ENCODE measurements around the gene HAUS7. TPM values are rescaled to one million over a fixed set of nuclear protein-coding genes. Genes with fewer than 3 reads are reported as not detected.
A peak's percentile ranks its signal among the peaks of the same experiment; 100 is the strongest.

Gene HAUS7
- total RNA-seq, 1 donor = 10.8 TPM

DNA sequence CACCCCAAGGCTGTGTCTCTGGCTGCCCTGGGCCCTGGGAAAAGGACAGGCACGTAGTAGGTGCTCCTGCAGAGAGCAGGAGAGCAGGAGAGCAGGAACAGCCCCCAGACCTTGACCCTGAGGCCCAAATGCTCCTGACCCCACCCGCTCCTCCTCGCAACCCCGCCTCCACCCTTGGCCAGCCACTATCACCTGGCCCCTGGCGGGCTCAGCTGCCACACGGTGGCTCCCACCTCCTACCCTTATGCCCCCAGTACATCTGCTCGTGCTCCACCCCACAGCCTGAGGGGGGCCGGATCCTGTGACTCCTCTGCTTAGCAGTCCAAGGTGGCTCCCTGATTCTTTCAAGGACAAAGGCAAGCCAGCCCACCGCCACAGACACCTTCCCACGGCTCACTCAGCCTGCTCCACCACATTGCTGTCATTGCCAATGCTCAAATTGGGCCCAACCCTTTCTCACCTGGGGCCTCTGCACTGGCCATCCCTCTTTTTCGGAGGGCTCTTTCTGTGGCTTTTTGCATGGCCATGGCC is 5.4 kb upstream of the HAUS7 start:
- no peak for TF ChIP-seq CTCF (IDR thresholded peaks at IDR 0.05; ENCODE audit: insufficient read depth, low read depth, low read length)
- H3K4me3 ChIP-seq (ENCODE audit: low read depth, low read length) = no peak overlapping the region
- no peak for DNase-seq (ENCODE audit: low read depth)

DNA sequence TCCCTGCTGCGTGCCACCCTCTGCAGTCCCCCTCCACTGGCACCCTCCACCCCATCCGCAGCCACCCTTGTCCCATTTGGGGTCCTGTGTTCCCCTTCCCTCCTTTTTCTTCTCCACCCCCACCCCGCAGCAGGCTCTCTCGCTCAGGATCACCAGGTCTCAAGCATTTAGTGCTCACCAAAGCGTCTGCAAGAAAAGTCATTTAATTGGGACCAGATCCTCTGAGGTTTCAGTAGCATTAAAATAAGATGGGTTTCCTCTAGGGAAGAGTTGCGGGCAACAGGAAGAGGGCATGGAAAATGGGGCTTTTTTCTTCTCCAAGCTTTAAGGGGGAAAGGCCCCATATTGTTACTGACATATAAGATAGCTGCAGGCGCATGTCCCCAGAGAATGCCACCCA is 4.9 kb upstream of the HAUS7 start:
- no peak for DNase-seq (ENCODE audit: low read depth)
- no peak for TF ChIP-seq CTCF (IDR thresholded peaks at IDR 0.05; ENCODE audit: insufficient read depth, low read depth, low read length)
- no peak overlapping the region for H3K4me3 ChIP-seq (ENCODE audit: low read depth, low read length)

DNA sequence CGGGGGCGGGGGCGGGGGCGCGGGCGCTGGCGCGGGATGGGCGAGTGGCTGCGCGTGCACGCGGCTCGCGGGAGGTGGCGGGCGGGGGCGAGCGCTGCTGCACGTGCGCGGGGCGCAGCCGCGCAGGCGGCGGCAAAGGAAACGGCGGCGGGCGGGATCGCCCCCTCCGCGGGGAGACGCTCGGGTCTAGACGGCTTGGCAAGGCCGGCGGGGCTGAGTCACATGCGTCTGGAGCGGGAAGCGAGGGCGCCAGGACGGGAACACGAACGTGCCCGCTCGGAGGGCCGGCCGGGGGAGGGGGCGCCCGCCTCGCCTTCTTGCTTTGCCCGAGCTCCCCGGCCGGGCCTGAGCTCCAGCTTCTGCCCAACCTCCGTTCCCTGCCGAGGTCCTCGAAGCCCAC is 4.3 kb upstream of the HAUS7 start:
- peak; percentile 51 for DNase-seq (ENCODE audit: low read depth)
- H3K4me3 ChIP-seq (ENCODE audit: low read depth, low read length) = peak overlapping the region; percentile 12
- no peak for TF ChIP-seq CTCF (IDR thresholded peaks at IDR 0.05; ENCODE audit: insufficient read depth, low read depth, low read length)

DNA sequence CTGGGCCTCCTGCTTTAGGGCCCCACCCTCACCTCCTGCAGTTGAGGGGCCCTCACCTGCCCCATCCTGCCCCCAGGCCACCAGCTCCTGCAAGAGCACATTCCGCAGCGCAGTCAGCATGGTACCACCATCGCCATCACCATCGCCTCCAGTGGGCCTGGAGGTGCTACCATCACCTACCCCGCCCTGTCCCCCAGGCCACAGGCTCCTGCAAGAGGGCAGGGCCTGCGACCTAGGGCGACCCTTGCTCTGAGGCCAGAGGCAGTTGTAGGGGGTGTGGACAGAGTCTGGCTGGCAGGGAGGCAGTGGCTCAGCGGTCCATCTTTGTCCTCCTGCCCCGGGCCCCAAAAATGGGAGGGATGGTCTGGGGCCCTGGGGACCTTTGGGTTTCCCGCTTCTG is 3.9 kb upstream of the HAUS7 start:
- no peak for DNase-seq (ENCODE audit: low read depth)
- TF ChIP-seq CTCF (IDR thresholded peaks at IDR 0.05; ENCODE audit: insufficient read depth, low read depth, low read length) = no peak

DNA sequence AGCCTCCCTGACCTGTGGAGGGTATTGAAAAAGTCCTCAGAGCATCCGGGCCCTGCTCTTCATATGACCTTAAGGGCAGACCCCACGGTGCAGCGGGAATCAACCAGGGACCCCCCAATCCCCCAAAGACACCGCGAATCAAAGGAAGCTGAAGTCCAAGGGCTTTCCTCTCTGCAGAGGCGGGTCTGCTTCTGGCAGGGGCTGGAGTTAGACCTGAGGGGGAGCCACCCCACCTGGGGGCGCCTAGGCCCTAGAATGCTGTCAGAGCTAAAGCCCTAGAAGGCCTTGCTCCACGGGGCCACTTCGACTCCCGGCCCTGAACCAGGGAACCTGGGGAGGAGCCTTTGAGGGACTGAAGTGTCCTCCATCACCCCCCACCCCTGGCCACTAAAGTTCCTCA is 2.8 kb upstream of the HAUS7 start:
- no peak for DNase-seq (ENCODE audit: low read depth)

More for the DNA sequence above, 3.9 kb upstream of the HAUS7 start:
- H3K4me3 ChIP-seq (ENCODE audit: low read depth, low read length) = no peak overlapping the region

DNA sequence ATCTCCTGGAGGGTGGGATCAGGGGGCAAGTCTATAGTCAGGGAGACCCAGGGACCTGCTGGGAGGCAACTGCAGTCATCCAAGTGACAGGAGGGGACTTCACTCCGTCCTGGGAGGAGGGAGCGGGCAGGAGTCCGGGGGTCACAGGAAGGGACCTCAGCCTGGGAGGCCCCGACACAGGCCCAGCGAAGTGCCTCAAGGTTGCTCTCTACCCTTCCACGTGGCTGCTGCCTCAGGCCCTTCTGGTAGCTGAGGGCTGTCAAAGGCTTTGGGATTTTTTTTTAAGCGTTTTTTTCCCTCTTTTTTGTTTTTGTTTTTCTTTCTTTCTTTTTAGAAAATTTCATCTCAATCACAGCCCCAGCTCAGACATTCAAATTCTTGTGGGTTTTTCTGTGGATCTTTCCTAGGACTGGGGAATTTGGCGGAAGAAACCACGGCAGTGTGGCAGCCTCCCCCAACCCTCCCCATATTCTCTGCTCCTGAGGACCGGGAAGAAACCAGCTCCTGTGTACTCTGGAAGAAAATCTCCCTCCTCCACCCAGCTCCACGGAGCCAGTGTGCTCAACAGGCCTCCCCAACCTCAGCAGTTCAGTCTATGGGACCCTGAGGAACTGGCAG is 1.4 kb upstream of the HAUS7 start:
- no peak overlapping the region for H3K4me3 ChIP-seq (ENCODE audit: low read depth, low read length)
- TF ChIP-seq CTCF (IDR thresholded peaks at IDR 0.05; ENCODE audit: insufficient read depth, low read depth, low read length) = no peak
- no peak for DNase-seq (ENCODE audit: low read depth)

More for the DNA sequence above, 2.8 kb upstream of the HAUS7 start:
- TF ChIP-seq CTCF (IDR thresholded peaks at IDR 0.05; ENCODE audit: insufficient read depth, low read depth, low read length) = no peak
- H3K4me3 ChIP-seq (ENCODE audit: low read depth, low read length) = no peak overlapping the region
